Measurements from ENCODE around the gene ZIC2. TPM values are rescaled to one million over a fixed set of nuclear protein-coding genes. Genes with fewer than 3 reads are reported as not detected.

The ZIC2 gene
- total and polyA plus RNA-seq, 2 of the 8 experiments (the other 6 are each of a cell fraction or from before 2014, with no cell fraction given) = 53.2 to 372 TPM

- peak; percentile 14; the same call in 1 of the 2 replicates for TF ChIP-seq TEAD4 (IDR thresholded peaks at IDR 0.05; ENCODE audit: low read depth, low read length)
- TF ChIP-seq EGR1 (IDR thresholded peaks at IDR 0.05; ENCODE audit: borderline replicate concordance, low read depth, low read length) = no peak
- no peak for TF ChIP-seq CHD2 (IDR thresholded peaks at IDR 0.05; ENCODE audit: low read length)
- no peak for TF ChIP-seq BCL11A (IDR thresholded peaks at IDR 0.05; ENCODE audit: low read depth in 2 of 2, low read length in 2 of 2)
- no peak for TF ChIP-seq RFX5 (IDR thresholded peaks at IDR 0.05; ENCODE audit: borderline replicate concordance, low read depth, low read length)
- TF ChIP-seq BACH1 (IDR thresholded peaks at IDR 0.05; ENCODE audit: low read length) = no peak
- no peak for TF ChIP-seq JUN (IDR thresholded peaks at IDR 0.05; ENCODE audit: low read depth, low read length)
- TF ChIP-seq CBX8 (IDR thresholded peaks at IDR 0.05; ENCODE audit: borderline replicate concordance, low read depth, low read length) = 0 out of 2 replicates have a peak, but pooled peaks have one; percentile 31
- TF ChIP-seq CHD7 (IDR thresholded peaks at IDR 0.05; ENCODE audit: insufficient replicate concordance, low read length) = no peak
- TF ChIP-seq SIN3A (conservative IDR thresholded peaks at IDR 0.05 in 1 of 2, IDR thresholded peaks at IDR 0.05 in 1 of 2; ENCODE audit: low read depth in 1 of 2, low read length in 2 of 2) = no peak
Measured at GRCh38 chr13:99991828-99992775, 10.5 kb downstream of the ZIC2 start (continued).
